Raji (cell line): Measurements from ENCODE around the gene P2RY2.

Source experiments
- POLR2A ChIP-seq: IDR thresholded peaks from 2 replicates; pipeline ENCODE4 v1.6.1; 2011; ENCODE audit warnings: low read depth, low read length, control low read depth; ENCODE audit not compliant: insufficient read depth

Gene P2RY2

DNA sequence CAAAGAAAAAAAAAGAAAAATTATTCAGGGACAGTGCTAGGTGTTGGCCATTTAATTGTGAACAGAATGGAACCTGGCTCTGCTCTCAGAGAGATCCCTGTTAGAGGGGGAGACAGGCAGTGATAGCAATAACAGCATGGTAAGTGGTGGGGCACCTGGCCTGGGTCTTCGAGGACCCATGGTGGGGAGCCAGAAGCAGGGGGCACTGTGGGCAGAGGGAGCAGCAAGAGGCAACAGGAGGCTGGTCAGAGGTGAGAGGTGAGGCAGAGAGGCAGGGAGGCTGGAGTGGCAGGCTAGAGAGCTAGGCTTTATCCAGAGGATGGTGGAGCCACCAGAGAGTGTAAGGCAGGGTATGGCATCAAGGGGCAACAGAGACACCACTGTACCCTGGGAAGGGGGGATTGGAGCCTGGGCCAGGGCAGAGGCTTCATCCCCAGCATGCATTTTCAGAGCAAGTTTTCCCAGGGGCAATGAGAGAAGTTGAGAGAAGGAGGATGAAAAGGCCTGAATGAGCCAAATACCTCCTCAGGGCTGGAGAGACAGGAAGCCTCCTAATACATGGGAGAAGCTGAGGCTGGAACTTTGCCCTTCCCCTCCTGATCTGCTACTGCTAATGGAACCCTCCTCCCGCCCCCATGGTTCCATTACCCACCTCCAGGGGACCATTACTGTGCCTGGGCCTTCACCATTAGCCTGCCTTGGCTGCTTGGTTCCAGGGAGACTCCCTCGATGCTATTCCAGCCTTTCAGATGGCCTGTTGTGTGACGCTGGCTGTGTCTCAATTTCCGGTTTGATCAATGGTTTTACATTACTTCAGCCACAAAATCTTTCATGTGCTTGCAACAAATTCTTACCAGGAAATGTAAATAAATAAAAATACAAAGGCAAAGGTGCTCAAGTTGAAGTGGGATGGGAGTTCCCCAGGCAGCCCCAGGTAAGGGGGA, 2.6 kb upstream of the P2RY2 start:
- TF ChIP-seq POLR2A: no peak

- no peak for TF ChIP-seq POLR2A
These were observed 1.6 kb upstream of the P2RY2 start for GRCh38 chr11:73216465-73216864.

DNA sequence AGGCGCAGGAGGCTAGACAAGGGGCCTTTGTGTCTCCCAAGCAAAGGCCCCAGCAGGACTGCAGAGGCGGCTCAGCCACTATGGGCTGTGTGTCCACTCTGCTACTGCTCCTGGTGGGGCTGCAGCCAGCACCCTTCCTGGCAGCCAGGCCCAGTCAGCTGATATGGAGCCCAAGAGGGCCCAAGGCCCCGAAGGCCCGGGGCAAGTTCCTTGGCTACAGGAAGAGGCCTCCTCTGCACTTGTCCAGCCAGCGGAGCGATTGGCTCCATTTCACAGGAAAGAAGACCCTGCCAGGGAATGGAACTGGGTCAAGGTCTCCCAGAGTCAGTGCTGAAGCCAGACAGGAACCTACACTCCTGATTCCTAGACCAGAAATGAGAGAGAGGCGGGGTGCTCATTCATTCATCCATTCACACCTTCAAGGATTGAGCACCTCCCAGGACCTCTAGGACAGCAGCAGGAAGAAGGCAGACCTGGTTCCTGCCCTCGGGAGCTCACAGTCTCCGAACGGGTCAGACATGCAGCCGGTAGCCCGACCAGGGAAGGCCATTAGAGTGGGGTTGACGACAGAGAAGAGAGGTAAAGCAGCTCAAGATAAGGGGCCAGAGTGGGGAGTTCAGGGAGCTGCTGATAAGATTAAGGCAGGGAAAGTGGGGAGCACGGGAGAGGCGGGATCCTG, 811 bp upstream of the P2RY2 start:
- no peak for TF ChIP-seq POLR2A

GRCh38 chr11:73217810-73218105, 323 bp upstream of the P2RY2 start:
- no peak for TF ChIP-seq POLR2A

DNA sequence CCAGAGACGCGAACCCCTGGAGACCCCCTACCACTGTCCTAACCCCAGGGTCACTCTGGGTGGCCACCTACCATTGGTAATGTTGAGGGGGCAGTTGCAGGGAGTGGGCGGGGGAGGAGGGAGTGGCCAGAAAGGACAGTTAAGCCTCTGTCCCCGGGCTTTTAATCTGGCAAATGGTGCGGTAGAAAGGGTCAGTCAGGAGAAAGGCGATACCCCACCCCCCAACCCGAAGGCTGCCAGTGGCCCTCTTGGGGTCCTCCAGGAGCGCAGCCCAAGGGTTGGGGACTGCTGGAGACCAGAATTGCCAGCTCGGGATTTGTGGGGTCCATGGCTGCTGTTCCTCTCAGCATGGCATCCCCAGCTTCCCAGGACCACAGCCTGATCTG, 742 bp downstream of the P2RY2 start:
- no peak for TF ChIP-seq POLR2A

DNA sequence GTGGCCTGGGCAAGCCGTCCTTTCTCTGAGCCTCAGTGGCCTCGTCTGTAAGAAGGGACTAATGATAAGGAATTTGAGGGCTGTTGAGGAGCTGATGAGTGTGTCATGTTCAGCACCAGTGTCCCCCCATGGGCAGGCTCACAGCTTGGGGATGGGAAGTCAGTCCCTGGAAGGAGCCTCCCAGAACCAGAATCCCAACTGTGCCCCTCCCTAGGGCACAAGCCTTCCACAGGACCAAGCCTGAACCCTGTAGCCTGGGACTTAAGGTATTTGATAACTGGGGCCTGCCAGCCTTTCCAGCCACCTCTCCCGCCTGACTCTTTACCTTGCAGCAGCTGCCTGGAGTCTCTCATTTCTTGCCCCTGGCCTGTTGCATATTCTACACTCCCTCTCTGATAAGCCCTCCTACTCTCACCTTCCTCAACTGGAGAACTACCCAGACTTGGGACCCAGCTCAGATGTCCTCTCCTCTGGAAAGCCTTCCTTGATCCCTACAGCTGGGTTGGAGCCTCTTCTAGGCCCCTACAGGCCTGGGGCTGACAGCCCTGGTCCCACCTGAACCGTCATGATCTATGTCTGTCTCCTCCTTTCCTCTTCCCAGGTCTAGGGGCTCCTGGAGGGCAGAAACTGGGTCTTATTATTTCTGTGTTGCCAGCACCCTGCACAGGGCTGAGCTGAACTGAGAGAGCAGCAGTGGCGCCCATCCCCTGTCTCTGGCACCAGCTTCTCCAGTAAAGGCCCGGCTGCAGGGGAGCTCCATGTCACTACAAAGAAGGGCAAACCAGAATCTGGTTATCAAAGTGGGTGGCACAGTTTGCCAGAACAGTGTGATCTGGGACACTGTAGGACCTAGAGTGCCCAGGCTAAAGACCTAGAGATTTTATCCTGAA, 1.6 kb downstream of the P2RY2 start:
- no peak for TF ChIP-seq POLR2A

- TF ChIP-seq POLR2A: no peak
These were observed 3.4 kb downstream of the P2RY2 start for GRCh38 chr11:73221451-73221850.

GRCh38 chr11:73221996-73222395, 3.9 kb downstream of the P2RY2 start:
- no peak for TF ChIP-seq POLR2A

GRCh38 chr11:73223998-73224730, 6.1 kb downstream of the P2RY2 start:
- no peak for TF ChIP-seq POLR2A

- TF ChIP-seq POLR2A: no peak
These were observed 7.1 kb downstream of the P2RY2 start for GRCh38 chr11:73225001-73225686.

GRCh38 chr11:73225851-73226250, 7.8 kb downstream of the P2RY2 start:
- no peak for TF ChIP-seq POLR2A

GRCh38 chr11:73226297-73227006, 8.4 kb downstream of the P2RY2 start:
- TF ChIP-seq POLR2A: no peak

DNA sequence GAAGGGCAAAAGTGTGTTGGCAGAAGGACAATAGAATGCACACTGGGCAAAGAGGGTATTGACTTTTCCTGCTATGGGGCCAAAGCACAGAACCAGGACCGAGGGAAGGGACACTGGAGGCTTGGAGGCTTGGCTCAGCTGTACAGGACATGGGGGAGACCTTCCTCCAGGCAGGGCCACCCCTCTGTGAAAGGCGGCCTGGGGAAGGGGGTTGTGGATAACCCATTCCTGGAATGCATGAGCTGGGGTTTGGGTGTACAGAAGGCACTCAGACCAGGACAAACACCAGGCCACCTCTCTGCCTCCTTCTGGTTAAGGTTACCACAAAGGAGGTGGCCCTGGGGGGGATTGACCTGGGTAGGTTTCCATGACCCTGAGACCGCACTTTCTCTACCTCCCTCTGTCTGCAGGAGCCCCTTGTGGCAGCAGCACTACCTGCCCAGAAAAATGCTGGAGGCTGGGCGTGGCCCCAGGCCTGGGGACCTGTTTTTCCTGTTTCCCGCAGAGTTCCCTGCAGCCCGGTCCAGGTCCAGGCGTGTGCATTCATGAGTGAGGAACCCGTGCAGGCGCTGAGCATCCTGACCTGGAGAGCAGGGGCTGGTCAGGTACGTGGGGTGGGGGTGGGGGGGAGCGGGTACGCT, 9.6 kb downstream of the P2RY2 start:
- TF ChIP-seq POLR2A: no peak
